HepG2 (cell line): Measurements from ENCODE around the gene SPG7. TPM values are rescaled to one million over a fixed set of nuclear protein-coding genes. Genes with fewer than 3 reads are reported as not detected.

ENCODE experiments used
- ATAC-seq: fragments of 200-7000 bp; cut with Tn5 transposase; 3 replicates; pipeline ENCODE4 v1.9.1; 2020; ENCODE audit warnings: mild to moderate bottlenecking, moderate library complexity
- BruUV-seq: library from RNA; stranded (reverse); fragments of 400-500 nt; replicated peaks from 2 replicates; lab custom pipeline; 2021; lab: Mats Ljungman, UMichigan
- CTCF ChIA-PET: fragments of 300-600 bp; formaldehyde crosslinking; extraction: SDS; loops from one replicate; lab custom pipeline; 2021; ENCODE audit warnings: low total read pairs, inconsistent platforms, low intra/inter-chr PET ratio; lab: Yijun Ruan, JAX
- POLR2A ChIA-PET: fragments of 350-600 bp; sonication (Branson Sonifier 250); formaldehyde crosslinking; loops from one replicate; lab custom pipeline; 2020; ENCODE audit warnings: antibody characterized with exemption, inconsistent platforms; lab: Yijun Ruan, JAX
- DNase-seq: peaks from one replicate; pipeline ENCODE4 v3.0.0-alpha.2; 2015; ENCODE audit warnings: low spot score
- FAIRE-seq: peaks from 3 replicates; lab custom pipeline; 2011; peaks lifted over from hg19 to GRCh38; lab: Jason Lieb, UNC
- H2AFZ ChIP-seq: one replicate; pipeline ENCODE4 v1.6.1; 2011; ENCODE audit warnings: low read length, inconsistent platforms
- H3K27ac ChIP-seq: fragments of 300-600 bp; 3 replicates; pipeline ENCODE4 v1.8.0; 2011; ENCODE audit warnings: mixed run types, mild to moderate bottlenecking, mixed read lengths, low read length, inconsistent platforms; ENCODE audit not compliant: insufficient read depth; ENCODE audit errors: extremely low read length
- H3K27me3 ChIP-seq, 2 experiments: fragments of 200-600 bp in 1 of 2; 2 replicates in 1 of 2; 3 replicates in 1 of 2; pipeline versions ENCODE4 v1.6.0 to v1.8.0; 2011; ENCODE audit warnings: low read length in 2 of 2, mild to moderate bottlenecking in 2 of 2, moderate library complexity in 2 of 2, inconsistent platforms in 1 of 2; ENCODE audit not compliant: insufficient read depth in 2 of 2, control insufficient read depth in 1 of 2
- H3K36me3 ChIP-seq, 2 experiments: fragments of 200-600 bp in 1 of 2; replicated peaks in 1 of 2; 2 replicates in 1 of 2; 3 replicates in 1 of 2; pipeline versions ENCODE4 v1.5.1 to v1.8.0; 2011; ENCODE audit warnings: low read length in 2 of 2, inconsistent platforms in 1 of 2; ENCODE audit not compliant: insufficient read depth in 2 of 2, control insufficient read depth in 1 of 2
- H3K4me1 ChIP-seq: 2 replicates; pipeline ENCODE4 v1.5.1; 2012; ENCODE audit warnings: low read length, inconsistent platforms; ENCODE audit not compliant: insufficient read depth
- H3K4me2 ChIP-seq: 2 replicates; pipeline ENCODE4 v1.6.0; 2011; ENCODE audit warnings: low read depth, low read length, inconsistent platforms
- H3K4me3 ChIP-seq, 3 experiments: fragments of 200-600 bp in 1 of 3; sonication (generic), shearing (Covaris generic) in 1 of 3; replicated peaks in 1 of 3; 2 replicates each; pipeline ENCODE4 v1.5.1; 2011 to 2016; ENCODE audit warnings: low read length in 3 of 3, inconsistent platforms in 2 of 3, low read depth in 2 of 3, mild to moderate bottlenecking in 2 of 3, control low read depth in 1 of 3, mixed read lengths in 1 of 3; ENCODE audit not compliant: insufficient read depth in 1 of 3
- H3K79me2 ChIP-seq: one replicate; pipeline ENCODE4 v1.6.1; 2011; ENCODE audit warnings: low read length, inconsistent platforms; ENCODE audit not compliant: insufficient read depth
- H3K9ac ChIP-seq: 2 replicates; pipeline ENCODE4 v1.6.0; 2011; ENCODE audit warnings: mild to moderate bottlenecking, low read depth, low read length, inconsistent platforms; ENCODE audit not compliant: insufficient read depth
- H3K9me3 ChIP-seq: 2 replicates; pipeline ENCODE4 v1.5.1; 2012; ENCODE audit warnings: mild to moderate bottlenecking, low read length
- H4K20me1 ChIP-seq: 2 replicates; pipeline ENCODE4 v1.6.0; 2011; ENCODE audit warnings: inconsistent platforms, mild to moderate bottlenecking, low read length, moderate library complexity; ENCODE audit not compliant: insufficient read depth
- CEBPG ChIP-seq: IDR thresholded peaks from 2 replicates; pipeline ENCODE4 v1.6.1; 2016
- KLF16 ChIP-seq, 2 experiments: sonication (generic) in 1 of 2; formaldehyde crosslinking in 1 of 2; IDR thresholded peaks; 2 replicates each; pipeline versions ENCODE4 v1.6.1 to v1.8.0; 2016 to 2023; ENCODE audit warnings: missing genetic modification reagents in 2 of 2, missing compliant biosample characterization in 1 of 2
- PCBP1 ChIP-seq: fragments of 200-400 bp; formaldehyde crosslinking; IDR thresholded peaks from 2 replicates; pipeline ENCODE4 v1.6.1; 2017; ENCODE audit warnings: mild to moderate bottlenecking, low read depth, low read length, borderline replicate concordance
- PLRG1 ChIP-seq: fragments of 450-650 bp; conservative IDR thresholded peaks from 2 replicates; pipeline ENCODE4 v1.6.1; 2016
- POLR2AphosphoS2 ChIP-seq: IDR thresholded peaks from 2 replicates; pipeline ENCODE4 v1.6.1; 2011; ENCODE audit warnings: low read depth, low read length, improper control_type of control experiment
- ZFP36L1 ChIP-seq: sonication (generic); formaldehyde crosslinking; IDR thresholded peaks from 2 replicates; pipeline ENCODE4 v1.8.0; 2022; ENCODE audit warnings: mild to moderate bottlenecking, missing genetic modification reagents, moderate library complexity
- ZNF207 ChIP-seq: fragments of 450-650 bp; IDR thresholded peaks from 2 replicates; pipeline ENCODE4 v1.6.1; 2016; ENCODE audit warnings: antibody characterized with exemption, borderline replicate concordance
- ZNF274 ChIP-seq: sonication (generic); formaldehyde crosslinking; IDR thresholded peaks from 2 replicates; pipeline ENCODE4 v1.5.1; 2020; ENCODE audit warnings: mild to moderate bottlenecking, missing genetic modification reagents
- WGBS: methylation state at CpG from one replicate; pipeline ENCODE4 v1.1.6; 2017; ENCODE audit warnings: low lambda C conversion rate; 5-methylcytosine and 5-hydroxymethylcytosine counted together
- in situ Hi-C: cut with HindIII; loops from 2 replicates; pipeline ENCODE4 v1.10.0; 2017; ENCODE audit warnings: low pct_unique_long_range_greater_than_20kb; ENCODE audit not compliant: extremely low pct_ligation_motif_present
- intact Hi-C: fragments of 100-400 bp; cut with micrococcal nuclease; formaldehyde crosslinking; loops from one replicate; pipeline ENCODE4 v1.10.0; 2022; ENCODE audit not compliant: unreplicated experiment
- polyA plus RNA-seq, 8 experiments: library from polyadenylated mRNA; depleted of rRNA in 3 of 8; stranded (reverse) in 7 of 8; unstranded in 1 of 8; fragments of >200 nt; fragmentation: Illumina TruSeq in 4 of 8; extraction: Trizol in 4 of 8; gene quantifications; 2 replicates each; pipeline versions ENCODE4 v1.2.1 to v1.2.3, GENCODE V29; 2011 to 2016; ENCODE audit warnings: low read depth in 4 of 8, missing spikeins in 1 of 8, mixed read lengths in 1 of 8; ENCODE audit not compliant: insufficient read depth in 1 of 8
- total RNA-seq, 5 experiments: library from RNA; depleted of rRNA; stranded (reverse); fragments of >200 nt; fragmentation: Illumina TruSeq; extraction: Trizol; gene quantifications; 2 replicates each; pipeline ENCODE4 v1.2.3, GENCODE V29; 2016; ENCODE audit warnings: low read depth in 1 of 5

The SPG7 gene
- total and polyA plus RNA-seq, 2 of the 13 experiments (the other 11 are each of a cell fraction or from before 2014, with no cell fraction given), result 66.0 to 136 TPM

- TF ChIP-seq POLR2AphosphoS2, result no peak
These were observed 16.8 kb upstream of the SPG7 start (continued) for GRCh38 chr16:89491238-89491869.

- ChIA-PET POLR2A (interaction anchor here (0.6 to 2.5 kb wide), 3 partner anchors 16 to 397 kb away, joined by 3 to 12 read pairs (median 5); partner anchors contain the start of gene SPG7), CTCF (no interaction called here)
- Histone ChIP-seq H3K9ac (peak overlapping the region; percentile 86), H3K9me3 (no peaks in the 10 kb centered on the region), H4K20me1 (peaks cover 19% of the 10 kb centered on the region), H3K27ac (peak overlapping the region; percentile 81), H3K4me3 (peak overlapping the region; percentile 61 to 93 (median 85); a peak in 5 of 6 replicates), H3K4me1 (peaks cover 46% of the 10 kb centered on the region), H3K79me2 (peaks cover 36% of the 10 kb centered on the region), H3K27me3 (no peaks in the 10 kb centered on the region; a peak in 1 of 5 replicates), H3K4me2 (peak overlapping the region; percentile 83), H2AFZ (no peak overlapping the region)
- DNase-seq (no peak), FAIRE-seq (no peak)
- intact Hi-C loops, result loop anchor here (2.0 kb wide), 1 partner anchor 13 kb away; no protein-coding TSS in a partner anchor
- WGBS, result 83% methylated on average over 24 of the region's 24 CpGs
- TF ChIP-seq KLF16 (CRISPR knock-in tag; IDR thresholded peaks at IDR 0.05) (no peak), ZFP36L1 (no peak), CEBPG (CRISPR knock-in tag) (no peak), PCBP1 (no peak), PLRG1 (no peak), ZNF274 (CRISPR knock-in tag) (0 out of 2 replicates have a peak, but pooled peaks have one; percentile 30), ZNF207 (no peak)
- TF ChIP-seq, all 625 proteins: peak for 1
- in situ Hi-C loops, result no loop called here
- no peaks in the 10 kb centered on the region; a peak in 1 of 5 replicates for H3K36me3 ChIP-seq
- BruUV-seq, result no TSS peak
- no peak for ATAC-seq
These were observed 16.1 kb upstream of the SPG7 start for GRCh38 chr16:89491974-89492687.
